Measurements from ENCODE around the gene IGSF9.

DNA sequence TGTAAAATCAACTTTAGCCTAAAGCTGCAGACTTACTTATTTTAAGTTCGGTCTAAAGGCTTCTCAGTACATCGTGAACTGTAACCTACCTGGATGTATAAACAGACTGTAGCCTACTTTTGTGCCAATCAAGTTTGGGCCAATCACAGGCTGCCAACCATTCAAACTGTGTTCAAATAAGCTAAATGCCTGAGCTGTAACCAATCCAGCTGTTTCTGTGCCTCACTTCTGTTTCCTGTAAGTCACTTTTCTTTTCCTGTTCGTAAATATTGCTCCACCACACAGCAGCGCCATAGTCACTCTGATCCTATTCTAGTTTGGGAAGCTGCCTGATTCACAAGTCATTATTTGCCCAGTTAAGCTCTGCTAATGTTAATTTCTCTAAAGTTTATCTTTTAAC, 46.1 kb upstream of the IGSF9 start:
- TF ChIP-seq, protein P1, sequence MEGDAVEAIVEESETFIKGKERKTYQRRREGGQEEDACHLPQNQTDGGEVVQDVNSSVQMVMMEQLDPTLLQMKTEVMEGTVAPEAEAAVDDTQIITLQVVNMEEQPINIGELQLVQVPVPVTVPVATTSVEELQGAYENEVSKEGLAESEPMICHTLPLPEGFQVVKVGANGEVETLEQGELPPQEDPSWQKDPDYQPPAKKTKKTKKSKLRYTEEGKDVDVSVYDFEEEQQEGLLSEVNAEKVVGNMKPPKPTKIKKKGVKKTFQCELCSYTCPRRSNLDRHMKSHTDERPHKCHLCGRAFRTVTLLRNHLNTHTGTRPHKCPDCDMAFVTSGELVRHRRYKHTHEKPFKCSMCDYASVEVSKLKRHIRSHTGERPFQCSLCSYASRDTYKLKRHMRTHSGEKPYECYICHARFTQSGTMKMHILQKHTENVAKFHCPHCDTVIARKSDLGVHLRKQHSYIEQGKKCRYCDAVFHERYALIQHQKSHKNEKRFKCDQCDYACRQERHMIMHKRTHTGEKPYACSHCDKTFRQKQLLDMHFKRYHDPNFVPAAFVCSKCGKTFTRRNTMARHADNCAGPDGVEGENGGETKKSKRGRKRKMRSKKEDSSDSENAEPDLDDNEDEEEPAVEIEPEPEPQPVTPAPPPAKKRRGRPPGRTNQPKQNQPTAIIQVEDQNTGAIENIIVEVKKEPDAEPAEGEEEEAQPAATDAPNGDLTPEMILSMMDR (IDR thresholded peaks at IDR 0.05; ENCODE audit: insufficient read depth, low read length, poor library complexity, severe bottlenecking), result no peak
- no peak for TF ChIP-seq EZH2phosphoT487 (conservative IDR thresholded peaks at IDR 0.05; ENCODE audit: low read length)

Measured in SU-DHL-6 (cell line).